ENCODE results near the gene GZMM. TPM values are rescaled to one million over a fixed set of nuclear protein-coding genes. Genes with fewer than 3 reads are reported as not detected.

The GZMM gene
- total and polyA plus RNA-seq, 2 of the 13 experiments (the other 11 are each of a cell fraction or from before 2014, with no cell fraction given): 0.07 TPM; not detected in 1

DNA sequence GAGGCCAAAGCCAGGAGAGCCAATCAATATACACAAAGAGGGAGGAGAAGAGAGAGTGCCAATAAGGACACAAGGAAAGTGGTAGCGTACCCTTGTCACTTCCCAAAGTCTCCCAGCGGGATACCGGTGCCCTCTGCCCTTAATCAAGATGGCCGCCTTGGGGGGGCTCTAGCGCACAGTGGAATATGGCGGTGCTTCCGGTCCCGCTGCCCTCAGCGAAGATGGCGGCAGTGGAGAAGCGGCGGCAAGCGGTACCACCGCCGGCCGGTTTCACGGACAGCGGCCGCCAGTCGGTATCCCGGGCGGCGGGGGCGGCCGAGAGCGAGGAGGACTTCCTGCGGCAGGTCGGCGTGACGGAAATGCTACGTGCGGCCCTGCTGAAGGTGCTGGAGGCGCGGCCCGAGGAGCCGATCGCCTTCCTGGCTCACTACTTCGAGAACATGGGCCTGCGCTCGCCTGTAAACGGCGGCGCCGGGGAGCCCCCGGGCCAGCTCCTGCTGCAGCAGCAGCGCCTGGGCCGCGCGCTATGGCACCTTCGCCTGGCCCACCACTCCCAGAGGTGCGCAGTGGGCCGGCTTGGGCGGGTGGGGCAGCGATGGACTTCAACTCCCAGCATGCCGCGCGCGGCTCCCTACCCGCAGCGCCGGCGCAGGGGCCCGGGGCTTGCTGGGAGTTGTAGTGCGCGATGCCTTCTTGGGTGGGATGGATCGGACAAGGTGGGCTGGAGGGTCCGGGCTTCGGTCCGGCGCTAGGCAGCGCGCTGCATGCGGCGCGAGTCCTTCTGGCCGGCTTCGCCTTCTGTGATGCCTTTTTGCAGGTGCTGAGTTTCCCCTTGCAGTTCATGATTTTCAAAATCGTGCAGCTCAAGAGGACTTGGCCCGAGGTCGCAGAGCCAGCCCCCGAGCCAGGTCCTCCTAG lies 36.3 kb upstream of the GZMM start, which contains the start of gene TPGS1 (continued):
- TF ChIP-seq, protein P1, sequence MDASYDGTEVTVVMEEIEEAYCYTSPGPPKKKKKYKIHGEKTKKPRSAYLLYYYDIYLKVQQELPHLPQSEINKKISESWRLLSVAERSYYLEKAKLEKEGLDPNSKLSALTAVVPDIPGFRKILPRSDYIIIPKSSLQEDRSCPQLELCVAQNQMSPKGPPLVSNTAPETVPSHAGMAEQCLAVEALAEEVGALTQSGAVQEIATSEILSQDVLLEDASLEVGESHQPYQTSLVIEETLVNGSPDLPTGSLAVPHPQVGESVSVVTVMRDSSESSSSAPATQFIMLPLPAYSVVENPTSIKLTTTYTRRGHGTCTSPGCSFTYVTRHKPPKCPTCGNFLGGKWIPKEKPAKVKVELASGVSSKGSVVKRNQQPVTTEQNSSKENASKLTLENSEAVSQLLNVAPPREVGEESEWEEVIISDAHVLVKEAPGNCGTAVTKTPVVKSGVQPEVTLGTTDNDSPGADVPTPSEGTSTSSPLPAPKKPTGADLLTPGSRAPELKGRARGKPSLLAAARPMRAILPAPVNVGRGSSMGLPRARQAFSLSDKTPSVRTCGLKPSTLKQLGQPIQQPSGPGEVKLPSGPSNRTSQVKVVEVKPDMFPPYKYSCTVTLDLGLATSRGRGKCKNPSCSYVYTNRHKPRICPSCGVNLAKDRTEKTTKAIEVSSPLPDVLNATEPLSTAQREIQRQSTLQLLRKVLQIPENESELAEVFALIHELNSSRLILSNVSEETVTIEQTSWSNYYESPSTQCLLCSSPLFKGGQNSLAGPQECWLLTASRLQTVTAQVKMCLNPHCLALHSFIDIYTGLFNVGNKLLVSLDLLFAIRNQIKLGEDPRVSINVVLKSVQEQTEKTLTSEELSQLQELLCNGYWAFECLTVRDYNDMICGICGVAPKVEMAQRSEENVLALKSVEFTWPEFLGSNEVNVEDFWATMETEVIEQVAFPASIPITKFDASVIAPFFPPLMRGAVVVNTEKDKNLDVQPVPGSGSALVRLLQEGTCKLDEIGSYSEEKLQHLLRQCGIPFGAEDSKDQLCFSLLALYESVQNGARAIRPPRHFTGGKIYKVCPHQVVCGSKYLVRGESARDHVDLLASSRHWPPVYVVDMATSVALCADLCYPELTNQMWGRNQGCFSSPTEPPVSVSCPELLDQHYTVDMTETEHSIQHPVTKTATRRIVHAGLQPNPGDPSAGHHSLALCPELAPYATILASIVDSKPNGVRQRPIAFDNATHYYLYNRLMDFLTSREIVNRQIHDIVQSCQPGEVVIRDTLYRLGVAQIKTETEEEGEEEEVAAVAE (CRISPR knock-in tag; IDR thresholded peaks at IDR 0.05; ENCODE audit: borderline replicate concordance): peak; percentile 93
- TF ChIP-seq ZNF557 (CRISPR knock-in tag; IDR thresholded peaks at IDR 0.05) (no peak), XRCC5 (optimal IDR thresholded peaks at IDR 0.05; ENCODE audit: low read length) (peak; percentile 24), KDM5B (CRISPR knock-in tag; IDR thresholded peaks at IDR 0.05; ENCODE audit: borderline replicate concordance) (peak; percentile 62), ZNF136 (CRISPR knock-in tag; IDR thresholded peaks at IDR 0.05; ENCODE audit: low read depth) (0 out of 2 replicates have a peak, but pooled peaks have one; percentile 49), SIX4 (CRISPR knock-in tag; IDR thresholded peaks at IDR 0.05) (no peak), ZNF777 (CRISPR knock-in tag; IDR thresholded peaks at IDR 0.05) (0 out of 2 replicates have a peak, but pooled peaks have one; percentile 11), ZNF724P (CRISPR knock-in tag; IDR thresholded peaks at IDR 0.05; ENCODE audit: borderline replicate concordance) (no peak), JUNB (CRISPR knock-in tag; IDR thresholded peaks at IDR 0.05; ENCODE audit: borderline replicate concordance) (no peak), ZNF572 (CRISPR knock-in tag; IDR thresholded peaks at IDR 0.05) (no peak)
- TF ChIP-seq, protein P2, sequence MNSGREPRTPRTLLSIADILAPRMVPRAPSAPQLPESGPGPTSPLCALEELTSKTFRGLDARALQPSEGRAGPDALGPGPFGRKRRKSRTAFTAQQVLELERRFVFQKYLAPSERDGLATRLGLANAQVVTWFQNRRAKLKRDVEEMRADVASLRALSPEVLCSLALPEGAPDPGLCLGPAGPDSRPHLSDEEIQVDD (CRISPR knock-in tag; IDR thresholded peaks at IDR 0.05; ENCODE audit: borderline replicate concordance): no peak
- TF ChIP-seq, protein P3, sequence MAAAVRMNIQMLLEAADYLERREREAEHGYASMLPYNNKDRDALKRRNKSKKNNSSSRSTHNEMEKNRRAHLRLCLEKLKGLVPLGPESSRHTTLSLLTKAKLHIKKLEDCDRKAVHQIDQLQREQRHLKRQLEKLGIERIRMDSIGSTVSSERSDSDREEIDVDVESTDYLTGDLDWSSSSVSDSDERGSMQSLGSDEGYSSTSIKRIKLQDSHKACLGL (CRISPR knock-in tag; IDR thresholded peaks at IDR 0.05): peak; percentile 55; the same call in 1 of the 2 replicates
- TF ChIP-seq, protein P4, sequence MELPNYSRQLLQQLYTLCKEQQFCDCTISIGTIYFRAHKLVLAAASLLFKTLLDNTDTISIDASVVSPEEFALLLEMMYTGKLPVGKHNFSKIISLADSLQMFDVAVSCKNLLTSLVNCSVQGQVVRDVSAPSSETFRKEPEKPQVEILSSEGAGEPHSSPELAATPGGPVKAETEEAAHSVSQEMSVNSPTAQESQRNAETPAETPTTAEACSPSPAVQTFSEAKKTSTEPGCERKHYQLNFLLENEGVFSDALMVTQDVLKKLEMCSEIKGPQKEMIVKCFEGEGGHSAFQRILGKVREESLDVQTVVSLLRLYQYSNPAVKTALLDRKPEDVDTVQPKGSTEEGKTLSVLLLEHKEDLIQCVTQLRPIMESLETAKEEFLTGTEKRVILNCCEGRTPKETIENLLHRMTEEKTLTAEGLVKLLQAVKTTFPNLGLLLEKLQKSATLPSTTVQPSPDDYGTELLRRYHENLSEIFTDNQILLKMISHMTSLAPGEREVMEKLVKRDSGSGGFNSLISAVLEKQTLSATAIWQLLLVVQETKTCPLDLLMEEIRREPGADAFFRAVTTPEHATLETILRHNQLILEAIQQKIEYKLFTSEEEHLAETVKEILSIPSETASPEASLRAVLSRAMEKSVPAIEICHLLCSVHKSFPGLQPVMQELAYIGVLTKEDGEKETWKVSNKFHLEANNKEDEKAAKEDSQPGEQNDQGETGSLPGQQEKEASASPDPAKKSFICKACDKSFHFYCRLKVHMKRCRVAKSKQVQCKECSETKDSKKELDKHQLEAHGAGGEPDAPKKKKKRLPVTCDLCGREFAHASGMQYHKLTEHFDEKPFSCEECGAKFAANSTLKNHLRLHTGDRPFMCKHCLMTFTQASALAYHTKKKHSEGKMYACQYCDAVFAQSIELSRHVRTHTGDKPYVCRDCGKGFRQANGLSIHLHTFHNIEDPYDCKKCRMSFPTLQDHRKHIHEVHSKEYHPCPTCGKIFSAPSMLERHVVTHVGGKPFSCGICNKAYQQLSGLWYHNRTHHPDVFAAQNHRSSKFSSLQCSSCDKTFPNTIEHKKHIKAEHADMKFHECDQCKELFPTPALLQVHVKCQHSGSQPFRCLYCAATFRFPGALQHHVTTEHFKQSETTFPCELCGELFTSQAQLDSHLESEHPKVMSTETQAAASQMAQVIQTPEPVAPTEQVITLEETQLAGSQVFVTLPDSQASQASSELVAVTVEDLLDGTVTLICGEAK (IDR thresholded peaks at IDR 0.05): peak; percentile 47; the same call in 1 of the 2 replicates
- TF ChIP-seq, protein P4 (CRISPR knock-in tag; IDR thresholded peaks at IDR 0.05): no peak; the same call in 1 of the 2 replicates

Data from HepG2 (cell line).